HCT116 (cell line): Measurements from ENCODE around the gene ZNF10. TPM values are rescaled to one million over a fixed set of nuclear protein-coding genes. Genes with fewer than 3 reads are reported as not detected.

ENCODE experiments used
- ATAC-seq: fragments of 200-7000 bp; cut with Tn5 transposase; 2 replicates; pipeline ENCODE4 v1.9.1; 2020; ENCODE audit warnings: mild to moderate bottlenecking, moderate library complexity
- BruUV-seq: library from RNA; stranded (reverse); fragments of 400-500 nt; replicated peaks from 2 replicates; lab custom pipeline; 2021; lab: Mats Ljungman, UMichigan
- CTCF ChIA-PET: fragments of 300-600 bp; sonication (Branson Sonifier 250); formaldehyde crosslinking; loops from one replicate; lab custom pipeline; 2021; ENCODE audit warnings: antibody characterized with exemption; lab: Charles Lee
- POLR2A ChIA-PET: fragments of 300-600, 350-600 bp; sonication (Branson Sonifier 250); formaldehyde crosslinking; loops from one replicate; lab custom pipeline; 2021; ENCODE audit warnings: antibody characterized with exemption; lab: Charles Lee
- RAD21 ChIA-PET, 2 experiments: fragments of 300-600 bp; sonication (Branson Sonifier 250); formaldehyde crosslinking; loops; one replicate each; lab custom pipeline; 2023; ENCODE audit warnings: low total read pairs in 2 of 2; ENCODE audit not compliant: uncharacterized antibody in 2 of 2, unreplicated experiment in 2 of 2, low non-redundant PET in 1 of 2; lab: Charles Lee
- DNase-seq: peaks from one replicate; pipeline ENCODE4 v3.0.0-alpha.2; 2010; ENCODE audit warnings: low read depth, low spot score
- H2AFZ ChIP-seq: fragments of 200-600 bp; shearing (Covaris generic), sonication (generic); 2 replicates; pipeline ENCODE4 v1.6.1; 2017; ENCODE audit warnings: low read depth, mixed run types, mixed read lengths, antibody characterized with exemption, low read length; ENCODE audit not compliant: poor library complexity, severe bottlenecking
- H3K27ac ChIP-seq: 2 replicates; pipeline ENCODE4 v1.5.1; 2012; ENCODE audit warnings: low read depth, low read length
- H3K27me3 ChIP-seq: fragments of 200-600 bp; sonication (generic); 2 replicates; pipeline ENCODE4 v1.6.1; 2016; ENCODE audit warnings: mixed run types, low read length, mixed read lengths; ENCODE audit not compliant: insufficient read depth
- H3K36me3 ChIP-seq, 2 experiments: fragments of 200-500 bp in 1 of 2; fragments of 200-600 bp in 1 of 2; sonication (Bioruptor generic) in 1 of 2; sonication (generic) in 1 of 2; 2 replicates each; pipeline versions ENCODE4 v1.5.1 to v1.6.1; 2014 to 2016; ENCODE audit warnings: low read length in 2 of 2, inconsistent platforms in 1 of 2, mixed read lengths in 1 of 2, mixed run types in 1 of 2; ENCODE audit not compliant: insufficient read depth in 2 of 2, control insufficient read depth in 1 of 2
- H3K4me1 ChIP-seq, 2 experiments: fragments of 200-600 bp in 1 of 2; sonication (generic) in 1 of 2; 2 replicates each; pipeline versions ENCODE4 v1.5.1 to v1.6.1; 2012 to 2017; ENCODE audit warnings: low read length in 2 of 2, inconsistent platforms in 1 of 2, mild to moderate bottlenecking in 1 of 2, mixed read lengths in 1 of 2, mixed run types in 1 of 2, moderate library complexity in 1 of 2; ENCODE audit not compliant: insufficient read depth in 2 of 2, control insufficient read depth in 1 of 2
- H3K4me2 ChIP-seq: fragments of 200-600 bp; sonication (generic); 2 replicates; pipeline ENCODE4 v1.6.1; 2017; ENCODE audit warnings: mixed run types, low read length, mixed read lengths
- H3K4me3 ChIP-seq, 2 experiments: fragments of 200-600 bp in 1 of 2; sonication (generic) in 1 of 2; replicated peaks in 1 of 2; 2 replicates each; pipeline ENCODE4 v1.5.1; 2011 to 2016; ENCODE audit warnings: low read length in 2 of 2, control low read depth in 1 of 2, low read depth in 1 of 2, mild to moderate bottlenecking in 1 of 2, mixed read lengths in 1 of 2, mixed run types in 1 of 2
- H3K79me2 ChIP-seq: fragments of 200-600 bp; sonication (generic); 2 replicates; pipeline ENCODE4 v1.6.1; 2017; ENCODE audit warnings: mild to moderate bottlenecking, mixed run types, low read length, moderate library complexity, mixed read lengths; ENCODE audit not compliant: insufficient read depth
- H3K9ac ChIP-seq: fragments of 200-600 bp; sonication (generic); 2 replicates; pipeline ENCODE4 v1.6.1; 2016; ENCODE audit warnings: low read length, mixed read lengths
- H3K9me2 ChIP-seq: fragments of 200-600 bp; sonication (generic), shearing (Covaris generic); 2 replicates; pipeline ENCODE4 v1.6.1; 2017; ENCODE audit warnings: mixed run types, mild to moderate bottlenecking, moderate library complexity; ENCODE audit not compliant: insufficient read depth
- H3K9me3 ChIP-seq, 2 experiments: fragments of 200-500 bp in 1 of 2; fragments of 200-600 bp in 1 of 2; sonication (Bioruptor generic) in 1 of 2; sonication (generic) in 1 of 2; 2 replicates each; pipeline ENCODE4 v1.6.1; 2014 to 2017; ENCODE audit warnings: low read length in 2 of 2, mixed read lengths in 2 of 2, inconsistent platforms in 1 of 2, low read depth in 1 of 2, mild to moderate bottlenecking in 1 of 2, mixed run types in 1 of 2, moderate library complexity in 1 of 2; ENCODE audit not compliant: control insufficient read depth in 1 of 2, insufficient read depth in 1 of 2
- H4K20me1 ChIP-seq: fragments of 200-600 bp; sonication (generic), shearing (Covaris generic); 2 replicates; pipeline ENCODE4 v1.6.1; 2017; ENCODE audit warnings: mixed run types, mild to moderate bottlenecking, moderate library complexity; ENCODE audit not compliant: insufficient read depth
- CBX3 ChIP-seq: IDR thresholded peaks from 2 replicates; pipeline ENCODE4 v1.6.1; 2012; ENCODE audit warnings: low read depth
- CEBPB ChIP-seq: IDR thresholded peaks from 2 replicates; pipeline ENCODE4 v1.6.1; 2012; ENCODE audit warnings: low read depth
- POLR2A ChIP-seq: IDR thresholded peaks from 2 replicates; pipeline ENCODE4 v1.7.0; 2011; ENCODE audit warnings: borderline replicate concordance; ENCODE audit not compliant: insufficient read depth, insufficient read length; ENCODE audit errors: extremely low read depth
- REST ChIP-seq: IDR thresholded peaks from 2 replicates; pipeline ENCODE4 v1.6.1; 2012; ENCODE audit warnings: low read depth
- SIN3A ChIP-seq: IDR thresholded peaks from 2 replicates; pipeline ENCODE4 v1.6.1; 2012; ENCODE audit warnings: low read depth
- SP1 ChIP-seq: IDR thresholded peaks from 2 replicates; pipeline ENCODE4 v1.6.1; 2012; ENCODE audit warnings: low read depth
- SRF ChIP-seq: IDR thresholded peaks from 2 replicates; pipeline ENCODE4 v1.6.1; 2012; ENCODE audit warnings: low read depth
- TCF7L2 ChIP-seq: IDR thresholded peaks from 2 replicates; pipeline ENCODE4 v1.7.0; 2011; ENCODE audit warnings: borderline replicate concordance, inconsistent platforms; ENCODE audit not compliant: insufficient read depth, insufficient read length; ENCODE audit errors: extremely low read depth
- ZNF274 ChIP-seq: fragments of 200-500 bp; sonication (Bioruptor generic); IDR thresholded peaks from 2 replicates; pipeline ENCODE4 v1.6.1; 2014; ENCODE audit warnings: mild to moderate bottlenecking, low read depth, low read length, inconsistent platforms
- intact Hi-C: fragments of 100-400 bp; cut with micrococcal nuclease; formaldehyde crosslinking; loops from 2 replicates; pipeline ENCODE4 v1.10.0; 2022
- total RNA-seq: library from RNA; stranded (reverse); gene quantifications from one replicate; pipeline ENCODE4 v1.2.1, GENCODE V29; 2021; ENCODE audit not compliant: unreplicated experiment

Gene ZNF10
- total RNA-seq, 1 experiment from 2014 or later: not detected

GRCh38 chr12:133165776-133166175, 35.3 kb downstream of the ZNF10 start:
- no peaks in the 10 kb centered on the region for H3K27me3 ChIP-seq
- DNase-seq (no peak), ATAC-seq (no peak)
- no peaks in the 10 kb centered on the region for H4K20me1 ChIP-seq
- no peak overlapping the region for H3K9ac ChIP-seq
- POLR2A ChIA-PET: no interaction called here
- intact Hi-C loops: no loop called here
- RAD21 ChIA-PET: no interaction called here
- no peak overlapping the region for H3K4me2 ChIP-seq
- H3K4me1 ChIP-seq: no peaks in the 10 kb centered on the region
- no peaks in the 10 kb centered on the region for H3K36me3 ChIP-seq
- H3K4me3 ChIP-seq: no peak overlapping the region
- no TSS peak for BruUV-seq
- CTCF ChIA-PET: no interaction called here
- no peak for TF ChIP-seq SIN3A
- TF ChIP-seq SRF: no peak
- no peak for TF ChIP-seq ZNF274
- TF ChIP-seq REST: no peak
- no peak for TF ChIP-seq CEBPB
- TF ChIP-seq CBX3: no peak
- no peak for TF ChIP-seq POLR2A
- no peak for TF ChIP-seq TCF7L2
- no peak for TF ChIP-seq SP1
- no peak overlapping the region for H2AFZ ChIP-seq
- H3K9me2 ChIP-seq: no peaks in the 10 kb centered on the region
- no peaks in the 10 kb centered on the region for H3K79me2 ChIP-seq
- no peak overlapping the region for H3K27ac ChIP-seq
- H3K9me3 ChIP-seq: peaks cover 4 to 8% of the 10 kb centered on the region in 2 experiments; a peak in 3 of 4 replicates
